Neural progenitor cell (in vitro differentiated cells): ENCODE data around the gene GPRIN2.

ENCODE experiments used
- CTCF ChIP-seq: fragments of 200-600 bp; sonication (generic); IDR thresholded peaks from 2 replicates; pipeline ENCODE4 v1.5.1; 2017; ENCODE audit warnings: antibody characterized with exemption, mild to moderate bottlenecking
- EZH2 ChIP-seq: fragments of 200-600 bp; sonication (generic); IDR thresholded peaks from 2 replicates; pipeline ENCODE4 v1.6.1; 2017; ENCODE audit warnings: antibody characterized with exemption, mild to moderate bottlenecking, moderate library complexity
- EZH2phosphoT487 ChIP-seq: fragments of 200-600 bp; sonication (generic); IDR thresholded peaks from 2 replicates; pipeline ENCODE4 v1.6.1; 2017; ENCODE audit warnings: antibody characterized with exemption

GRCh38 chr10:46559231-46559671 is 2.8 kb upstream of the GPRIN2 start:
- TF ChIP-seq CTCF (no peak), EZH2 (no peak), EZH2phosphoT487 (no peak)
